Eye (tissue), 1 donor: ENCODE results near the gene SPRN.
"Not testable (repeated sequence)": the region's sequence is repeated elsewhere in the genome, so short reads cannot be mapped to it uniquely, and the experiment has no call there.

Source experiments
- DNase-seq: peaks from one replicate; pipeline ENCODE4 v3.0.0-alpha.2; 2015

SPRN gene

DNA sequence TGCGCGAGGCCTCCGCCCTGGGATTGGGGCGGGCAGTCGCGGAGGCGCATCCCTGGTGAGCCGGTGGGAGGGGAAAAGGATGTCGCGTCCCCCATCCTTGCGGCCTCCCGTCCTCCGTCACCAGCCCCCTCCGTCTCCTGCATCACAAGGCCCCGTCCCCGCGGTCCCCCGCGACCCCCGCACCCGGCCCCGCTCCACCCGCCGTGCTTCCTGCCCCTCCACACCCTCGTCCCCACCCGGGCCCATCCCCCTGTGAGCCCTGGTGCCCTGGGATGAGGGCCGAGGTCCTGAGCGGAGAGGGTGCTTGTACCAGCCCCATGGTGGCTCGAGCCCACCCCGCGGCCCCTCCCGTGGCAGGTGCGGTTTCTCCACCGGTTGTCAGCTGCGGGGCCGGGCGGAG lies at the start of gene SPRN:
Gene SPRN, minus strand, starts transcription at position 25 of the 400 bp plus-strand sequence. CDS start 944 bp downstream, outside the sequence.
- not testable (repeated sequence) for DNase-seq

- no peak for DNase-seq
These were observed 49.6 kb upstream of the SPRN start for GRCh38 chr10:133474027-133474426.

DNA sequence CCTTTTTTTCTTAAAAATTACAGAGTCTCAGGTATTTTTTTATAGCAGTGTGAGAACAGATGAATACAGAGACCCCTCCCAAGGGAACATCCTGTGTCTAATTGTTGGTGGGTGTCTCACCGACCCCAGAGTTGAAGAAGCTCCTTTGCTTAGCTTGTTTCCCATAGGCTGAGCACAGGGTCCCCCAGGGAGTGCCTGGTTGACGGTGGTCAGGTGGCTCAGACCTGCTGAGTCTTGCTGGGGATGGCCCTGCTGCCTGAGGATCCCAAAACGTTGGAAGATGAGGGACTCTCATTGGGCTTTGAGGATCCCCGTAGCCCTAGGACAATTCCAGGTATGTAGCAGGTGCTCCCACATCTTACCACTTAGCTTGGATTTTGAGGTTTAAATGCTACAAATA lies 48.8 kb upstream of the SPRN start:
- DNase-seq: no peak

- DNase-seq: no peak
These were observed 47.1 kb upstream of the SPRN start for GRCh38 chr10:133471300-133472109.

- DNase-seq: not testable (repeated sequence)
These were observed 44.8 kb upstream of the SPRN start for GRCh38 chr10:133469205-133469604.

DNA sequence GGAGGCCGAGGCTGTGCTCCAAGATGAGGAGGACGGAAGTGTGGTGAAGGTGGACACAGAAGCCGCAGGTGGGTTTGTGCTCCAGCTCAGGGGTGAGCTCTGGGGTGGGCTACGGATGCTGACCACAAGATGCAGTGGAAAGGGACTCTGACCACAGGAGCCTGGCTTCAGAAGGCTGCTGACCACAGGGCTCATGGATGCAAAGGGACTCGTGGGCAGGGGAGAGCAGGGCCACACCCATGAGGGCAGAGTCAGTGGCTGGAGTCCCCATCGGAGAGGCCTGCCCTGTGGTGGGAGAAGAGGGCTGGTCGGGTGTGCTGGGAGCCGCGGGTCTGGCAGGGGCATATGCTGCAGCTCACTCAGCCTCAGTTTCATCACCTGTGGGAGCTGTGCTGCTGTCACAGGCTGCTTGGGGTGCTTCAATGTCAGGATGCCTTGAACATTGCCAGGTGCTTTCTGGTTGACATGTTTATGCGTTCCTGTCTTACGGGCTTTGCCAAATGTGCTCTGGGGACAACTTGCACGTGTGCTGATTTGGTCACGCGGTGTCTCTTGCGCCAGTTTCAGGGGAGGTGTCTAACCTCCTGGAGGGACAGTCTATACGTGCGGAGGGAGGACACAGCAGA lies 43.0 kb upstream of the SPRN start:
- DNase-seq: no peak

- no peak for DNase-seq
These were observed 42.4 kb upstream of the SPRN start for GRCh38 chr10:133466683-133467275.

- DNase-seq: no peak
These were observed 41.6 kb upstream of the SPRN start for GRCh38 chr10:133465950-133466474.

DNA sequence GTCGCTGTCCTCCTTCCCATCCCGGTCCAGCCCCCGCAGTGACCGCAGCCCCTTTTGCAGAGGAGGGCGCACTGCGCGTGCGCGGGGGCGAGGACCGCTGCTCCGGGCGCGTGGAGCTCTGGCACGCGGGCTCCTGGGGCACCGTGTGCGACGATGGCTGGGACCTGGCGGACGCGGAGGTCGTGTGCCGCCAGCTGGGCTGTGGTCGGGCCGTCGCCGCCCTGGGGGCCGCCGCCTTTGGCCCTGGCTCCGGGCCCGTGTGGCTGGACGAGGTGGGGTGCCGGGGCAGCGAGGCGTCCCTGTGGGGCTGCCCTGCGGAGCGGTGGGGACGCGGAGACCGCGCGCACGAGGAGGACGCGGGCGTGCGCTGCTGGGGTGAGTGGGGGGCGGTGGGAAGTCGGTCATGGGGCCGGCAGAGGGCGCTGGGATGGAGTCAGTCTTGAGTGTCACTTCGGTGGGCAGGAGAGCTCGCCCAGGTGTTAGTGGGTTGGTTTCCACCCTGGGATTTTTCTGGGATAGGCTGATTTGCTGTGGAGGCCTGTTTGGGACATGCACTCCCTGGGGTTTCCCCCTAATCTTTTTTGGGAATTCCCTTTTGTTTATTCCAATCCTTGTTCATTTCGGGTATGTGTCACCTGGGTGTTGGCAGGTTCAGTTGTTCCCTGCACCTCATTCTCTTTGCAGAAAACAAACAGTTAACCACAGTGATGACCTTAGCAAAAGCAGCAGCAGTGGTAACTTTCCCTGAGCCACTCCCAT lies 40.9 kb upstream of the SPRN start:
- DNase-seq: no peak

DNA sequence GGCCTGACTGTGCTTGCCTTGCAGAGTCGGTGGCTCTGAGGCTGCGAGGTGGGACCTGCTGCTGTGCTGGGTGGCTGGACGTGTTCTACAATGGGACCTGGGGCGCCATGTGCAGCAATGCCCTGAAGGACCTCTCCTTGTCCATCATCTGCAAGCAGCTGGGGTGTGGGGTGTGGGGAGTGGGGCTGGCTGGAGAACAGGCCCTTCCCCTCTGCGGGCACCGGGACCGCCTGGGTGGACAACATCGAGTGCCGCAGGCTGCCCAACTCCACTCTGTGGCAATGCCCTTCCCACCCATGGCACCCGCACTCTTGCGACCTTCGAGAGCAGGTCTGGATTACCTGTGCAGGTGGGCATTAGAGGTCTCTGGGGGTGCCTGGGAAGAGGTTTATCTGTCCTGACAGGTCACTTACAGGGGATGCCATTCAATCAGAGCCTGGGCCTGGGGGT lies 40.2 kb upstream of the SPRN start:
- DNase-seq: no peak

GRCh38 chr10:133462512-133463305 lies 38.3 kb upstream of the SPRN start:
- DNase-seq: no peak

- no peak for DNase-seq
These were observed 37.4 kb upstream of the SPRN start for GRCh38 chr10:133461841-133462240.

- no peak for DNase-seq
These were observed 36.6 kb upstream of the SPRN start for GRCh38 chr10:133461027-133461426.

DNA sequence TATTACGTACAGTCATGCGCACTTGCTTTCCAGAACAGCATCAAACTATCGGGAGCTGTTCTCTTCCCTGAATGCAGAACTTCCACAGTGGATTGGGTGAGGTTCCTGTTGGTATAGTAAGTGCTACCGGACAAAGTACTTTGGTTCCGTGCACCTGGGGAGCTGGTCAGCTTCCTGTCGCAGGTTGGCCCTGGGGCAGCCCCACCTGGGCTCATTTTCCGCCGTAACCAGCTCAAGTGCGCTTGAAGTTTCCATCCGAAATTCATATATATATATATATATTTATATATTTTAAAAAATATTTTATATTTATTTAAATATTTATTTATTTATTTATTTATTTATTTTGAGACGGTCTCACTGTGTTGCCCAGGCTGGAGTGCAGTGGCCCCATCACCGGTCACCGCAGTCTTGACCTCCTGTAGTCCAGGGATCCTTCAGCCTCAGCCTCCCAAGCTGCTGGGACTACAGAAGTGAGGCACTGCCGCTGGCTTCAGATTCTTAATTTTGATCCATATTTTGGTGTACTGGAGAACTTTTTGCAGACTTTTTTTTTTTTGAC lies 35.9 kb upstream of the SPRN start:
- DNase-seq: no peak

- DNase-seq: no peak
These were observed 35.2 kb upstream of the SPRN start for GRCh38 chr10:133459454-133460207.

DNA sequence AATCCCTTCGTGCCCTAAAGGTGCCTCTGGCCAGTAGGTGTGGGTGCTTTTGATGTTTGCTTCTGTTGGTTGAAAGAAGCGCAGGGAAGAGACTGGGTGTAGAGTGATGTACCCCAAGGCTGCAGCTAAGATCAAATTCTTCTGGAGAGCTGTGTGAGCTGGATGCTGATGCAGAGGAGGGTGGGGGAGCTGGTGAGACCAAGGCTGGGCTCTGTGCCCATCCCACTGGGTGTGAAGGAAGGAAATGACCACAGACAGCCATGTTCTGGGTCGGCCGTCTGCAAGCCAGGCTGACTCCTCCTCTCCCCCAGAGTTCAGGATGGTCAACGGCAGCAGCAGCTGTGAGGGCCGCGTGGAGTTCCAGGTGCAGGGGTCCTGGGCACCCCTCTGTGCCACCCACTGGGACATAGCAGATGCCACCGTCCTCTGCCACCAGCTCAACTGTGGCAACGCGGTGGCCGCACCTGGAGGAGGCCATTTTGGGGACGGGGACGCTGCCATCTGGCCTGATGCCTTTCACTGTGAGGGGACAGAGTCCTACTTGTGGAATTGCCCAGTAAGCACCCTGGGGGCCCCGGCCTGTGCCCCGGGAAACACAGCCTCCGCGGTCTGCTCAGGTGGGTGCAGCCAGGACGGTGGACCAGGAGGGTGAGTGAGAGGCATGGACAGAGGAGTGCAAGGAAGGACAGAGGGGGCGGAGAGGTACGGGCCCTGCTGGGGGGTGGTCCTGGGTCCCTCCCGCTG lies 34.5 kb upstream of the SPRN start:
- no peak for DNase-seq

DNA sequence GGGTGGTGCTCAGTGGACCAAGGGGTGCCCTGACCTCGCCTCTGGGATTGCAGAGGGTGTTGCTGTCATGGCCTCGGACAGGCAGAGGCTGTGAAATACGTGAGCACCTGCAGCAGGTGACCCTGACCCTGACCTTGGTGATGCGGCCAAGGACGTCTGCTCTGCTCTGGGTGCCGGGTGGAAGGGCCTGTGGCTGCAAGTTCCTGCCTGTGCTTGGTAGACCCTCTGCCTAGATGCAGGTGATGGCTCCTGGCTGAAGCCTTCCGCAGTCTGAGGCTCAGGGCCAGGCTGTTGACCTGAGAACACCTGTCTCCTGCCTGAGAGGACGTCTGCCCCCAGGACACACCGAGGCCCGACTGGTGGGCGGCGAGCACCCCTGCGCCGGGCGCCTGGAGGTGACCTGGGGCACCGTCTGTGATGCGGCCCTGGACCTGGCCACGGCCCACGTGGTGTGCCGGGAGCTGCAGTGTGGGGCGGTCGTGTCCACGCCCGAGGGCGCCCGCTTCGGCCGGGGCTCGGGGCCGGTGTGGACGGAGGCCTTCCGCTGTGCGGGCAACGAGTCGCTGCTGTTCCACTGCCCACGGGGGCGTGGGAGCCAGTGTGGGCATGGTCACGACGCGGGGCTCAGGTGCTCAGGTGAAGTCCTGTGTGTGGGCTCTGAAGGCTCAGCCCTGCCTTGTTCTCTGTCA lies 33.7 kb upstream of the SPRN start:
- DNase-seq: no peak

GRCh38 chr10:133457100-133457841 lies 32.8 kb upstream of the SPRN start:
- DNase-seq: no peak
